ENCODE results near the gene SYCE1L. TPM values are rescaled to one million over a fixed set of nuclear protein-coding genes. Genes with fewer than 3 reads are reported as not detected.

SYCE1L gene
- total RNA-seq, 1 donor from 2014 or later, result 4.9 TPM

GRCh38 chr16:77190190-77190477 lies 9.1 kb upstream of the SYCE1L start:
- peaks cover 38% of the 10 kb centered on the region for H3K36me3 Mint-ChIP-seq (ENCODE audit: low read depth)
- peaks cover 11% of the 10 kb centered on the region for H3K9me3 Mint-ChIP-seq
- peak overlapping the region; percentile 97 for H3K4me3 Mint-ChIP-seq
- H3K27me3 Mint-ChIP-seq, result peaks cover 15% of the 10 kb centered on the region
- H3K27ac Mint-ChIP-seq, result peak overlapping the region; percentile 99
- DNase-seq, result no peak
- H3K4me1 Mint-ChIP-seq, result peaks cover 35% of the 10 kb centered on the region
- intact Hi-C loops (cut with micrococcal nuclease), result loop anchor here (1.0 to 2.0 kb wide), 2 partner anchors 909 to 1673 kb away; partner anchors contain the start of gene WWOX

DNA sequence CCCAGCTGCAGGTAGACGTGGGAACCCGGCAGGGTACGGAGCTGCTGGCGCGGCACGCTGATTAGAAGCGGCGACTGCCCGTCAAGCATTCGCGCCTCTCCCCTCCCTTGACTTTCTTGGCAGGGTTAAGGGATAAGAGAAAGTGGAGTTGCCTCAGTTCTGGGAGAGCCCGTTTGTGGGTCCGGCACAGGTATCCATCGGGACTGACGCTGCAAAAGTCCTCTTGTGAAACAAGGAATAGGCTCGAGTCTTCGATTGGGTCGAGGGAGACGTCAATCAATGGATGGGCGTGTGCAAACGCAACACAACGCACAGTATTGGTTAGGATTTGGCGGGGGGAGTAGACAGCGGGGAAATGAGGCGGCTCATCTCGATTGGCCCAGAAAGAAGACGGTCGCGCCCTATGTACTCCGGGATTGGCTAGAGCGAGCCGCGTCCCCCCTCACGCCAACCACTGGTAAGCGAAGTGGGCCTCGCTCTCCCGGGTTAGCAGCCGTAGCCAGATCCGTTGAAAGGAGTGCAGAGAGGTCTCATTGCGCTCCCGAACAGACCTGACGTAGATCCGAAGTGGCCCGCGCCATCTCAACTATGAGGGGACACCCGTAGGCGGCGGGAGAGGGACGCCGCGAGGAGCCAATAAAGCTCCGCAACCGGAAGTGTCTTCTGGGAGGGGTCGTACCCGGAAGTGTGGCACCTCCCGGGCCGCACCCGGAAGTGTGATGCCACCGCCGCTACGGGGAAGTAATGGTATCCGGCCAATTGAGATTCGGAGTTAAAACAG lies 8.5 kb upstream of the SYCE1L start, which contains the start of gene MON1B:
Gene MON1B, plus strand, starts transcription at position 713 of the 781 bp plus-strand sequence. CDS start 296 bp downstream, outside the sequence.
- peaks cover 36% of the 10 kb centered on the region for H3K4me1 Mint-ChIP-seq
- peak; percentile 98 for DNase-seq
- H3K4me3 Mint-ChIP-seq, result peak within 1 kb of the TSS; percentile 97
- intact Hi-C loops (cut with micrococcal nuclease), result loop anchor here (1.0 to 2.0 kb wide), 6 partner anchors 22 to 1757 kb away; partner anchors contain the start of genes CFDP1, KARS1, TERF2IP and TMEM170A
- H3K27ac Mint-ChIP-seq, result peak within 1 kb of the TSS; percentile 99
- peaks cover 11% of the 10 kb centered on the region for H3K9me3 Mint-ChIP-seq
- peaks cover 42% of the 10 kb centered on the region for H3K36me3 Mint-ChIP-seq (ENCODE audit: low read depth)
- H3K27me3 Mint-ChIP-seq, result peaks cover 10% of the 10 kb centered on the region

DNA sequence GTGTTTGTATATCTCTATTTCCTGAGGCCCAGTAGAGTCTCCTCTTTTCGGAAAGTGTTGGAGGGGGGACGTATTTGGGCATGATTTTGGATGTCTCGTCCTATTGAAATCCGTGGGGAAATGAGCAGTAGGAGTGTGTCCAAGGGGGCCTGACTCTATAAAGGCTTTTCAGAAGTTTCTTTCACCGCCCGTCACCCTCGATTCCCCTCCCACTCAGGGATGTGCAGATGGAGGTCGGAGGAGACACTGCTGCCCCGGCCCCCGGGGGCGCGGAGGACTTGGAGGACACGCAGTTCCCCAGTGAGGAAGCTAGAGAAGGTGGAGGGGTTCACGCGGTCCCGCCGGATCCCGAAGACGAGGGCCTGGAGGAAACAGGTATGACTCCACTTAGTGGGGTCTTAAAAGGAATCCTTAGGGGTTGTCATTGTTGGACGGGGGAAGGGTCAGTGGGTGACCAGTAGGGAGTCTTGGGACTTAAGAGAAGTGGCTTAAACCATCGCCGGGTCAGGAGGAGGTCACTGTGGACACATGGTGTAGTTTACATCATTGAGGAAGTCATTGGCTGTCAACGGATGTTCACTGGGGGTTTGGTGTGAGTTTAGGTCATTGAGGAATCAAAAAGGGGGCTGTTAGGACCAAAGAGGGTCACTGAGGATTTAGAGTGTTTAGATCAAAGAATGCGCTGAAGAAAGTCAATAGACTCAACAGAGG lies 7.8 kb upstream of the SYCE1L start:
- Mint-ChIP-seq H3K27ac (peak overlapping the region; percentile 99), H3K4me3 (peak overlapping the region; percentile 97), H3K27me3 (peaks cover 8% of the 10 kb centered on the region), H3K9me3 (peaks cover 11% of the 10 kb centered on the region), H3K4me1 (peaks cover 39% of the 10 kb centered on the region), H3K36me3 (ENCODE audit: low read depth) (peaks cover 46% of the 10 kb centered on the region)
- no peak for DNase-seq
- intact Hi-C loops (cut with micrococcal nuclease), result loop anchor here (1.0 to 2.0 kb wide), 5 partner anchors 21 to 1758 kb away; partner anchors contain the start of genes CFDP1, KARS1, TERF2IP and TMEM170A

- no peak for DNase-seq
- Mint-ChIP-seq H3K36me3 (ENCODE audit: low read depth) (peaks cover 60% of the 10 kb centered on the region), H3K4me1 (peaks cover 39% of the 10 kb centered on the region), H3K27me3 (peaks cover 5% of the 10 kb centered on the region), H3K27ac (no peak overlapping the region), H3K9me3 (peaks cover 11% of the 10 kb centered on the region), H3K4me3 (no peak overlapping the region)
- intact Hi-C loops (cut with micrococcal nuclease), result no loop called here
These were observed 5.8 kb upstream of the SYCE1L start for GRCh38 chr16:77193377-77193776.

DNA sequence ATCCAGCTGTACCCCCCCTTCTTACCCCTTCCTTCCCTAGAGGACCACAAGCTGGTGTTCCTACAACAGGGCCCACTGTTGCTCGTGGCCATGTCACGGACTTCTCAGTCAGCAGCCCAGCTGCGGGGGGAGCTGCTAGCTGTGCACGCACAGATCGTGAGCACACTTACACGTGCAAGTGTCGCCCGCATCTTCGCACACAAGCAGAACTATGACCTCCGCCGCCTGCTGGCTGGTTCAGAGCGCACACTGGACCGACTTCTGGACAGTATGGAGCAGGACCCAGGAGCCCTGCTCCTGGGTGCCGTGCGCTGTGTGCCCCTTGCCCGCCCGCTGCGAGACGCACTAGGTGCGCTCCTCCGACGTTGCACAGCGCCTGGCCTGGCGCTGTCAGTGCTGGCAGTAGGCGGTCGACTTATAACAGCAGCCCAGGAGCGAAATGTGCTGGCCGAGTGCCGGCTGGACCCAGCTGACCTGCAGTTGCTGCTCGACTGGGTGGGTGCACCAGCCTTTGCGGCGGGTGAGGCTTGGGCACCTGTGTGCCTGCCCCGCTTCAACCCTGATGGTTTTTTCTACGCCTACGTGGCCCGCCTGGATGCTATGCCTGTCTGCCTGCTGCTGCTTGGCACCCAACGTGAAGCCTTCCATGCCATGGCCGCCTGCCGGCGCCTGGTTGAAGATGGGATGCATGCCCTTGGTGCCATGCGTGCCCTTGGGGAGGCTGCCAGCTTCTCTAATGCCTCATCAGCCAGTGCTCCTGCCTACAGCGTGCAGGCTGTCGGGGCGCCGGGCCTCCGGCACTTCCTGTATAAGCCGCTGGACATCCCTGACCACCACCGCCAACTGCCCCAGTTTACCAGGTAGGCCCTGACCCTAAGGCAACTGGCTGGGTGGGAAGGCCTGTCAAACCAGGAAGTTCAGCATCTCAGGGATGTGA lies 4.6 kb upstream of the SYCE1L start:
- H3K4me3 Mint-ChIP-seq, result no peak overlapping the region
- H3K36me3 Mint-ChIP-seq (ENCODE audit: low read depth), result peaks cover 68% of the 10 kb centered on the region
- intact Hi-C loops (cut with micrococcal nuclease), result no loop called here
- no peaks in the 10 kb centered on the region for H3K27me3 Mint-ChIP-seq
- peak; percentile 49 for DNase-seq
- no peak overlapping the region for H3K27ac Mint-ChIP-seq
- peaks cover 34% of the 10 kb centered on the region for H3K4me1 Mint-ChIP-seq
- H3K9me3 Mint-ChIP-seq, result peaks cover 11% of the 10 kb centered on the region

GRCh38 chr16:77195411-77195810 lies 3.8 kb upstream of the SYCE1L start:
- no peak overlapping the region for H3K4me3 Mint-ChIP-seq
- H3K4me1 Mint-ChIP-seq, result peaks cover 34% of the 10 kb centered on the region
- H3K36me3 Mint-ChIP-seq (ENCODE audit: low read depth), result peaks cover 71% of the 10 kb centered on the region
- peak; percentile 52 for DNase-seq
- intact Hi-C loops (cut with micrococcal nuclease), result no loop called here
- no peak overlapping the region for H3K27ac Mint-ChIP-seq
- H3K27me3 Mint-ChIP-seq, result no peaks in the 10 kb centered on the region
- H3K9me3 Mint-ChIP-seq, result peaks cover 11% of the 10 kb centered on the region

GRCh38 chr16:77197747-77198146 lies 1.5 kb upstream of the SYCE1L start:
- Mint-ChIP-seq H3K27ac (no peak overlapping the region), H3K9me3 (no peaks in the 10 kb centered on the region), H3K4me3 (no peak overlapping the region), H3K4me1 (peaks cover 19% of the 10 kb centered on the region), H3K27me3 (no peaks in the 10 kb centered on the region), H3K36me3 (ENCODE audit: low read depth) (peaks cover 59% of the 10 kb centered on the region)
- intact Hi-C loops (cut with micrococcal nuclease), result no loop called here
- DNase-seq, result no peak

- no peak for DNase-seq
- Mint-ChIP-seq H3K36me3 (ENCODE audit: low read depth) (peaks cover 3% of the 10 kb centered on the region), H3K27ac (no peak overlapping the region), H3K4me3 (no peak overlapping the region), H3K9me3 (no peaks in the 10 kb centered on the region), H3K4me1 (peaks cover 2% of the 10 kb centered on the region), H3K27me3 (no peaks in the 10 kb centered on the region)
- intact Hi-C loops (cut with micrococcal nuclease), result no loop called here
These were observed 7.3 kb downstream of the SYCE1L start for GRCh38 chr16:77206533-77206932.

- Mint-ChIP-seq H3K27ac (no peak overlapping the region), H3K9me3 (no peaks in the 10 kb centered on the region), H3K36me3 (ENCODE audit: low read depth) (peaks cover 1% of the 10 kb centered on the region), H3K4me1 (peaks cover 6% of the 10 kb centered on the region), H3K4me3 (no peak overlapping the region), H3K27me3 (no peaks in the 10 kb centered on the region)
- intact Hi-C loops (cut with micrococcal nuclease), result no loop called here
- no peak for DNase-seq
These were observed 7.8 kb downstream of the SYCE1L start for GRCh38 chr16:77207030-77207429.

- no peaks in the 10 kb centered on the region for H3K27me3 Mint-ChIP-seq
- no peaks in the 10 kb centered on the region for H3K9me3 Mint-ChIP-seq
- H3K36me3 Mint-ChIP-seq (ENCODE audit: low read depth), result peaks cover 1% of the 10 kb centered on the region
- H3K27ac Mint-ChIP-seq, result no peak overlapping the region
- peaks cover 9% of the 10 kb centered on the region for H3K4me1 Mint-ChIP-seq
- intact Hi-C loops (cut with micrococcal nuclease), result no loop called here
- DNase-seq, result no peak
- no peak overlapping the region for H3K4me3 Mint-ChIP-seq
These were observed 9.2 kb downstream of the SYCE1L start for GRCh38 chr16:77208382-77208781.

DNA sequence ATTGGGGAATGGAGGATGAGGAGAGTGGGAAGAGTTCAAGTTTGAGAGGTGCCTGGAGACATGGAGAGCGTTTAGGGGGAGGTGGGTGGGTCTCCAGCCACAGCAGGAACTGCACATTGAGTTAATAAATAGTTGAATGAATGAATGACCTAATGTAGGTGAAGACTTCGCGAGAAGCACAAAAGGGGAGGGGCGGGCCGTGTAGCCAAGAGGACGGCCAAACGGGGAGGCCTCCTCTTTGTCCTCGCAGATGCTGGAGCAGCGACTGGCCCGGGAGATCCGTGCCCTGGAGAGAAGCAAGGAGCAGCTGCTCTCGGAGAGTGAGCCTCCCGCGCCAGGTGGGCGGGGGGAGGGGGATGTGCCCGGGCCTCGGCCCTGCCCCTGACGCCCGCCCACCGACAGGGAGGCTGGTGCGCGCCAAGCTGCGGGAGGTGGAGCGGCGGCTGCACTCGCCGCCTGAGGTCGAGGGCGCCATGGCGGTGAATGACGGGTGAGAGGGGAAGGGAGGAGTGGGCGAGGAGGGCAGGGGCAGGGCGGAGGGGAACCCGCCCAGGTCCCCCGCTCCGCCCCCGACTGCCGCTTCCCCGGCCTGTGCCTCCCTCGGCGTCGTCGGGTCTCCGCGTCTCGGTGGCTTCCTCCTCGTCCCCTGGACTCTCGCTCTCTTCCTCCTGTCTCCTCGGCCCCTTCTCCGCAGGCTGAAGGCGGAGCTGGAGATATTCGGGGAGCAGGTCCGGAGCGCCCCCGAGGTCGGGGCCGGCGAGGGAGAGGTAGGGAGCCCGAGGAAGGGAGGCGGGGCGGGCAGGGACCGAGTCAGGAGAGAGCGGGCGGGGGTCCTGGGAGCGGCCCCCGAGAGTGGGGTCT lies 12.9 kb downstream of the SYCE1L start:
- Mint-ChIP-seq H3K27me3 (no peaks in the 10 kb centered on the region), H3K9me3 (no peaks in the 10 kb centered on the region), H3K4me1 (peaks cover 14% of the 10 kb centered on the region), H3K36me3 (ENCODE audit: low read depth) (peaks cover 2% of the 10 kb centered on the region), H3K4me3 (peak overlapping the region; percentile 87), H3K27ac (peak overlapping the region; percentile 85)
- peak; percentile 92 for DNase-seq
- intact Hi-C loops (cut with micrococcal nuclease), result loop anchor here (1.0 to 5.0 kb wide), 2 partner anchors 21 to 510 kb away; partner anchors contain the start of genes MON1B and NUDT7

GRCh38 chr16:77212741-77213541 lies 13.7 kb downstream of the SYCE1L start:
- intact Hi-C loops (cut with micrococcal nuclease), result loop anchor here (1.0 to 5.0 kb wide), 2 partner anchors 22 to 509 kb away; partner anchors contain the start of genes MON1B and NUDT7
- Mint-ChIP-seq H3K36me3 (ENCODE audit: low read depth) (peaks cover 2% of the 10 kb centered on the region), H3K4me3 (peak overlapping the region; percentile 87), H3K9me3 (no peaks in the 10 kb centered on the region), H3K27me3 (no peaks in the 10 kb centered on the region), H3K4me1 (peaks cover 14% of the 10 kb centered on the region), H3K27ac (peak overlapping the region; percentile 81)
- peak; percentile 94 for DNase-seq
